HepG2 (cell line): ENCODE data around the gene LGALS1. TPM values are rescaled to one million over a fixed set of nuclear protein-coding genes. Genes with fewer than 3 reads are reported as not detected.
A peak's percentile ranks its signal among the peaks of the same experiment; 100 is the strongest.

Source experiments
- ARNT ChIP-seq: fragments of 450-650 bp; IDR thresholded peaks from 2 replicates; pipeline ENCODE4 v1.6.1; 2017
- FOXO1 ChIP-seq: sonication (generic); formaldehyde crosslinking; IDR thresholded peaks from 2 replicates; pipeline ENCODE4 v1.4.0; 2020; ENCODE audit warnings: missing genetic modification reagents
- HOXA3 ChIP-seq: sonication (generic); formaldehyde crosslinking; IDR thresholded peaks from 2 replicates; pipeline ENCODE4 v1.5.0; 2020; ENCODE audit warnings: missing genetic modification reagents
- HOXA9 ChIP-seq: sonication (generic); formaldehyde crosslinking; IDR thresholded peaks from 2 replicates; pipeline ENCODE4 v1.8.1; 2022; ENCODE audit warnings: missing genetic modification reagents, mild to moderate bottlenecking, moderate library complexity, borderline replicate concordance
- JARID2 ChIP-seq: sonication (generic); formaldehyde crosslinking; IDR thresholded peaks from 2 replicates; pipeline ENCODE4 v1.8.1; 2023; ENCODE audit warnings: missing genetic modification reagents, inconsistent platforms; ENCODE audit not compliant: insufficient replicate concordance
- MBD4 ChIP-seq: IDR thresholded peaks from 2 replicates; pipeline ENCODE4 v1.6.1; 2012; ENCODE audit warnings: low read length, inconsistent platforms, borderline replicate concordance
- MED1 ChIP-seq: sonication (generic); formaldehyde crosslinking; IDR thresholded peaks from 2 replicates; pipeline ENCODE4 v1.4.0; 2020; ENCODE audit warnings: missing genetic modification reagents
- MED13 ChIP-seq: sonication (generic); formaldehyde crosslinking; IDR thresholded peaks from 2 replicates; pipeline ENCODE4 v1.5.0; 2020; ENCODE audit warnings: missing genetic modification reagents
- NFKBIZ ChIP-seq: IDR thresholded peaks from 2 replicates; pipeline ENCODE4 v1.6.1; 2018; ENCODE audit warnings: missing genetic modification reagents, missing compliant biosample characterization
- PAF1 ChIP-seq: IDR thresholded peaks from 2 replicates; pipeline ENCODE4 v1.6.1; 2016; ENCODE audit warnings: missing genetic modification reagents, missing compliant biosample characterization
- PAX8 ChIP-seq: sonication (generic); formaldehyde crosslinking; IDR thresholded peaks from 2 replicates; pipeline ENCODE4 v1.8.0; 2022; ENCODE audit warnings: mild to moderate bottlenecking, missing genetic modification reagents, borderline replicate concordance
- PCBP2 ChIP-seq: fragments of 200-400 bp; formaldehyde crosslinking; optimal IDR thresholded peaks from 2 replicates; pipeline ENCODE3; 2018; ENCODE audit warnings: low read length, low read depth; ENCODE audit not compliant: poor library complexity, severe bottlenecking
- POGK ChIP-seq: sonication (generic); formaldehyde crosslinking; conservative IDR thresholded peaks from 2 replicates; pipeline ENCODE4 v1.8.0; 2022; ENCODE audit warnings: mild to moderate bottlenecking, moderate library complexity, missing genetic modification reagents
- RCOR2 ChIP-seq: IDR thresholded peaks from 2 replicates; pipeline ENCODE4 v1.6.1; 2016; ENCODE audit warnings: missing biosample characterization, missing genetic modification reagents
- SOX6 ChIP-seq, 2 experiments: fragments of 450-650 bp in 1 of 2; sonication (generic) in 1 of 2; formaldehyde crosslinking in 1 of 2; IDR thresholded peaks; 2 replicates each; pipeline versions ENCODE4 v1.4.0 to v1.6.1; 2017 to 2020; ENCODE audit warnings: antibody characterized with exemption in 1 of 2, mild to moderate bottlenecking in 1 of 2, missing genetic modification reagents in 1 of 2
- SRSF1 ChIP-seq: fragments of 200-400 bp; formaldehyde crosslinking; optimal IDR thresholded peaks from 2 replicates; pipeline ENCODE3; 2017; ENCODE audit warnings: mild to moderate bottlenecking, low read depth, low read length, moderate library complexity
- STAT5B ChIP-seq: sonication (generic); formaldehyde crosslinking; IDR thresholded peaks from 2 replicates; pipeline ENCODE4 v1.4.0; 2020; ENCODE audit warnings: missing genetic modification reagents
- TMF1 ChIP-seq: sonication (generic); formaldehyde crosslinking; IDR thresholded peaks from 2 replicates; pipeline ENCODE4 v1.8.1; 2022; ENCODE audit warnings: low read depth, missing genetic modification reagents
- XRCC5 ChIP-seq: fragments of 200-400 bp; formaldehyde crosslinking; optimal IDR thresholded peaks from 2 replicates; pipeline ENCODE3; 2017; ENCODE audit warnings: mild to moderate bottlenecking, low read length
- ZBTB20 ChIP-seq: sonication (generic); formaldehyde crosslinking; IDR thresholded peaks from 2 replicates; pipeline ENCODE4 v1.8.1; 2023; ENCODE audit warnings: missing genetic modification reagents, low read depth, mild to moderate bottlenecking, borderline replicate concordance
- ZFP36 ChIP-seq: fragments of 150-350 bp; IDR thresholded peaks from 2 replicates; pipeline ENCODE4 v1.6.1; 2018; ENCODE audit warnings: borderline replicate concordance, low read length, low read depth; ENCODE audit not compliant: partially characterized antibody
- ZFP62 ChIP-seq: sonication (generic); formaldehyde crosslinking; IDR thresholded peaks from 2 replicates; pipeline ENCODE4 v1.4.0; 2020; ENCODE audit warnings: missing genetic modification reagents
- ZFP82 ChIP-seq: sonication (generic); formaldehyde crosslinking; IDR thresholded peaks from 2 replicates; pipeline ENCODE4 v1.5.1; 2020; ENCODE audit warnings: mild to moderate bottlenecking, missing genetic modification reagents, borderline replicate concordance
- ZNF484 ChIP-seq: sonication (generic); formaldehyde crosslinking; IDR thresholded peaks from 2 replicates; pipeline ENCODE4 v1.5.1; 2020; ENCODE audit warnings: mild to moderate bottlenecking, low read depth, missing genetic modification reagents, borderline replicate concordance
- ZNF543 ChIP-seq: sonication (generic); formaldehyde crosslinking; IDR thresholded peaks from 2 replicates; pipeline ENCODE4 v1.4.0; 2020; ENCODE audit warnings: mild to moderate bottlenecking, missing genetic modification reagents
- ZNF567 ChIP-seq: sonication (generic); formaldehyde crosslinking; IDR thresholded peaks from 2 replicates; pipeline ENCODE4 v1.8.1; 2023; ENCODE audit warnings: mild to moderate bottlenecking, missing genetic modification reagents, borderline replicate concordance
- polyA plus RNA-seq, 8 experiments: library from polyadenylated mRNA; depleted of rRNA in 3 of 8; stranded (reverse) in 7 of 8; unstranded in 1 of 8; fragments of >200 nt; fragmentation: Illumina TruSeq in 4 of 8; extraction: Trizol in 4 of 8; gene quantifications; 2 replicates each; pipeline versions ENCODE4 v1.2.1 to v1.2.3, GENCODE V29; 2011 to 2016; ENCODE audit warnings: low read depth in 4 of 8, missing spikeins in 1 of 8, mixed read lengths in 1 of 8; ENCODE audit not compliant: insufficient read depth in 1 of 8
- total RNA-seq, 5 experiments: library from RNA; depleted of rRNA; stranded (reverse); fragments of >200 nt; fragmentation: Illumina TruSeq; extraction: Trizol; gene quantifications; 2 replicates each; pipeline ENCODE4 v1.2.3, GENCODE V29; 2016; ENCODE audit warnings: low read depth in 1 of 5
- TF ChIP-seq, protein P1 (sequence below): sonication (generic); formaldehyde crosslinking; IDR thresholded peaks from 2 replicates; pipeline ENCODE4 v1.4.0; 2020; ENCODE audit warnings: mild to moderate bottlenecking, missing genetic modification reagents

Gene LGALS1
- total and polyA plus RNA-seq, 2 of the 13 experiments (the other 11 are each of a cell fraction or from before 2014, with no cell fraction given) = 103 to 858 TPM

GRCh38 chr22:37661160-37661924, 14.1 kb upstream of the LGALS1 start (continued):
- TF ChIP-seq ZBTB20 (CRISPR knock-in tag) (no peak), HOXA3 (CRISPR knock-in tag) (peak; percentile 77; the same call in 1 of the 2 replicates), ZNF543 (CRISPR knock-in tag) (no peak), ZFP62 (CRISPR knock-in tag) (no peak), MED1 (peak; percentile 76; the same call in 1 of the 2 replicates), FOXO1 (CRISPR knock-in tag) (peak; percentile 81), ARNT (no peak), MBD4 (no peak), ZNF484 (no peak), SOX6 (IDR thresholded peaks at IDR 0.05) (no peak), SOX6 (CRISPR knock-in tag; IDR thresholded peaks at IDR 0.05) (peak; percentile 52), XRCC5 (peak; percentile 60), RCOR2 (CRISPR knock-in tag) (peak; percentile 56; the same call in 1 of the 2 replicates), TMF1 (CRISPR knock-in tag) (no peak), JARID2 (CRISPR knock-in tag) (no peak), SRSF1 (no peak), ZFP36 (no peak), PAF1 (CRISPR knock-in tag) (no peak), MED13 (CRISPR knock-in tag) (no peak), STAT5B (CRISPR knock-in tag) (no peak), NFKBIZ (CRISPR knock-in tag) (no peak; the same call in 1 of the 2 replicates), PCBP2 (no peak), HOXA9 (CRISPR knock-in tag) (no peak), ZNF567 (CRISPR knock-in tag) (no peak), POGK (CRISPR knock-in tag) (0 out of 2 replicates have a peak, but pooled peaks have one; percentile 1), PAX8 (CRISPR knock-in tag) (no peak), ZFP82 (CRISPR knock-in tag) (no peak)
- TF ChIP-seq, protein P1, sequence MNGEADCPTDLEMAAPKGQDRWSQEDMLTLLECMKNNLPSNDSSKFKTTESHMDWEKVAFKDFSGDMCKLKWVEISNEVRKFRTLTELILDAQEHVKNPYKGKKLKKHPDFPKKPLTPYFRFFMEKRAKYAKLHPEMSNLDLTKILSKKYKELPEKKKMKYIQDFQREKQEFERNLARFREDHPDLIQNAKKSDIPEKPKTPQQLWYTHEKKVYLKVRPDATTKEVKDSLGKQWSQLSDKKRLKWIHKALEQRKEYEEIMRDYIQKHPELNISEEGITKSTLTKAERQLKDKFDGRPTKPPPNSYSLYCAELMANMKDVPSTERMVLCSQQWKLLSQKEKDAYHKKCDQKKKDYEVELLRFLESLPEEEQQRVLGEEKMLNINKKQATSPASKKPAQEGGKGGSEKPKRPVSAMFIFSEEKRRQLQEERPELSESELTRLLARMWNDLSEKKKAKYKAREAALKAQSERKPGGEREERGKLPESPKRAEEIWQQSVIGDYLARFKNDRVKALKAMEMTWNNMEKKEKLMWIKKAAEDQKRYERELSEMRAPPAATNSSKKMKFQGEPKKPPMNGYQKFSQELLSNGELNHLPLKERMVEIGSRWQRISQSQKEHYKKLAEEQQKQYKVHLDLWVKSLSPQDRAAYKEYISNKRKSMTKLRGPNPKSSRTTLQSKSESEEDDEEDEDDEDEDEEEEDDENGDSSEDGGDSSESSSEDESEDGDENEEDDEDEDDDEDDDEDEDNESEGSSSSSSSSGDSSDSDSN (CRISPR knock-in tag) = no peak; the same call in 1 of the 2 replicates
